ENCODE data around the gene BDP1.
"Not testable (repeated sequence)": the region's sequence is repeated elsewhere in the genome, so short reads cannot be mapped to it uniquely, and the experiment has no call there.

BDP1 gene

GRCh38 chr5:71575588-71575987 is 120.1 kb downstream of the BDP1 start:
- DNase-seq: not testable (repeated sequence)

- DNase-seq: no peak
Observed at GRCh38 chr5:71576241-71576640, 120.8 kb downstream of the BDP1 start.

- not testable (repeated sequence) for DNase-seq
Observed at GRCh38 chr5:71577839-71578238, 122.4 kb downstream of the BDP1 start.

- DNase-seq: no peak
Observed at GRCh38 chr5:71582945-71583584, 127.6 kb downstream of the BDP1 start.

- no peak for DNase-seq
Observed at GRCh38 chr5:71586052-71586940, 130.8 kb downstream of the BDP1 start.

GRCh38 chr5:71586941-71587765 is 131.7 kb downstream of the BDP1 start, which contains the start of gene MCCC2:
Gene MCCC2, plus strand, starts transcription at chr5:71587340. Its CDS starts 86 bp downstream, at chr5:71587426.
- peak; percentile 95 to 96 for DNase-seq

- peak in 1 of 2 donors; percentile 12 for DNase-seq
Observed at GRCh38 chr5:71587766-71588532, 132.5 kb downstream of the BDP1 start.

GRCh38 chr5:71588533-71588885 is 133.1 kb downstream of the BDP1 start:
- no peak for DNase-seq

- no peak for DNase-seq
Observed at GRCh38 chr5:71589903-71590302, 134.5 kb downstream of the BDP1 start.

GRCh38 chr5:71591100-71591499 is 135.6 kb downstream of the BDP1 start:
- DNase-seq: no peak

GRCh38 chr5:71596169-71596568 is 140.7 kb downstream of the BDP1 start:
- DNase-seq: no peak

- no peak for DNase-seq
Observed at GRCh38 chr5:71597001-71597400, 141.6 kb downstream of the BDP1 start.

- DNase-seq: no peak
Observed at GRCh38 chr5:71600783-71601182, 145.3 kb downstream of the BDP1 start.

- DNase-seq: peak; percentile 70 to 73
Observed at GRCh38 chr5:71601222-71602026, 146.0 kb downstream of the BDP1 start.

- not testable (repeated sequence) for DNase-seq
Observed at GRCh38 chr5:71609916-71610315, 154.5 kb downstream of the BDP1 start.

- DNase-seq: no peak
Observed at GRCh38 chr5:71615809-71616208, 160.4 kb downstream of the BDP1 start.

Data from activated CD4-positive, alpha-beta T cell treated with anti-CD3 and anti-CD28 coated beads for 4 hours (primary cell).